RKO (cell line): ENCODE results near the gene ARHGEF11.

Experiments
- DNase-seq: peaks from one replicate; pipeline ENCODE4 v3.0.0-alpha.2; 2016; ENCODE audit warnings: low spot score

ARHGEF11 gene

GRCh38 chr1:156909671-156910070 is 135.9 kb downstream of the ARHGEF11 start:
- DNase-seq = no peak

GRCh38 chr1:156908955-156909354 is 136.6 kb downstream of the ARHGEF11 start:
- DNase-seq = no peak

GRCh38 chr1:156908541-156908940 is 137.0 kb downstream of the ARHGEF11 start:
- DNase-seq = no peak

GRCh38 chr1:156906206-156906906 is 139.2 kb downstream of the ARHGEF11 start:
- no peak for DNase-seq

- DNase-seq = no peak
Measured at GRCh38 chr1:156905651-156906050, 139.9 kb downstream of the ARHGEF11 start.

- DNase-seq = no peak
Measured at GRCh38 chr1:156905176-156905575, 140.4 kb downstream of the ARHGEF11 start.

- no peak for DNase-seq
Measured at GRCh38 chr1:156904187-156904959, 141.2 kb downstream of the ARHGEF11 start.

GRCh38 chr1:156903328-156904091 is 142.0 kb downstream of the ARHGEF11 start:
- no peak for DNase-seq

- no peak for DNase-seq
Measured at GRCh38 chr1:156901966-156902915, 143.3 kb downstream of the ARHGEF11 start.

- DNase-seq = no peak
Measured at GRCh38 chr1:156901590-156901900, 144.0 kb downstream of the ARHGEF11 start.

GRCh38 chr1:156900896-156901589 is 144.5 kb downstream of the ARHGEF11 start:
- DNase-seq = no peak

- DNase-seq = no peak
Measured at GRCh38 chr1:156899956-156900718, 145.4 kb downstream of the ARHGEF11 start.

GRCh38 chr1:156898971-156899664 is 146.4 kb downstream of the ARHGEF11 start:
- no peak for DNase-seq

GRCh38 chr1:156898161-156898566 is 147.4 kb downstream of the ARHGEF11 start:
- no peak for DNase-seq

GRCh38 chr1:156897078-156897825 is 148.3 kb downstream of the ARHGEF11 start:
- peak; percentile 55 for DNase-seq

- peak; percentile 88 for DNase-seq
Measured at GRCh38 chr1:156896490-156897033, 149.0 kb downstream of the ARHGEF11 start.

- DNase-seq = no peak
Measured at GRCh38 chr1:156895927-156896326, 149.6 kb downstream of the ARHGEF11 start.

- DNase-seq = no peak
Measured at GRCh38 chr1:156895455-156895812, 150.1 kb downstream of the ARHGEF11 start.
